Central memory CD8-positive, alpha-beta T cell (primary cell): ENCODE data around the gene POU4F3.
"Not testable (repeated sequence)": the region's sequence is repeated elsewhere in the genome, so short reads cannot be mapped to it uniquely, and the experiment has no call there.

ENCODE experiments used
- ATAC-seq: fragments of 150-1000 bp; cut with Tn5 transposase; replicated peaks from 2 replicates; pipeline ENCODE4 v1.10.0; 2022; ENCODE audit warnings: mild to moderate bottlenecking, moderate FRiP score, moderate number of reproducible peaks; ENCODE audit not compliant: poor library complexity, severe bottlenecking; ENCODE audit errors: extremely low read depth
- DNase-seq, 2 donors: peaks; one replicate each; pipeline ENCODE4 v3.0.0; 2021; ENCODE audit warnings: low spot score in 2 of 2
- H3K27ac Mint-ChIP-seq: one replicate; pipeline ENCODE4 v1.8.0; 2022; ENCODE audit warnings: low read depth, mild to moderate bottlenecking, moderate library complexity, mixed read lengths
- H3K27me3 Mint-ChIP-seq: one replicate; pipeline ENCODE4 v1.8.0; 2022; ENCODE audit warnings: mixed read lengths
- H3K36me3 Mint-ChIP-seq: one replicate; pipeline ENCODE4 v1.8.0; 2022; ENCODE audit warnings: mild to moderate bottlenecking, moderate library complexity, mixed read lengths; ENCODE audit not compliant: insufficient read depth
- H3K4me1 Mint-ChIP-seq: one replicate; pipeline ENCODE4 v1.8.0; 2022; ENCODE audit warnings: mixed read lengths
- H3K4me3 Mint-ChIP-seq: one replicate; pipeline ENCODE4 v1.8.0; 2022; ENCODE audit warnings: mild to moderate bottlenecking, moderate library complexity, mixed read lengths
- H3K9me3 Mint-ChIP-seq: one replicate; pipeline ENCODE4 v1.8.0; 2022; ENCODE audit warnings: mixed read lengths

POU4F3 gene

GRCh38 chr5:146338774-146339714 lies at the start of gene POU4F3:
POU4F3 (plus strand) TSS chr5:146338839; CDS start chr5:146339113, 274 bp downstream.
- Mint-ChIP-seq H3K9me3 (no peaks in the 10 kb centered on the region), H3K4me3 (no peak within 1 kb of the TSS), H3K27ac (no peak within 1 kb of the TSS), H3K36me3 (peaks cover 4% of the 10 kb centered on the region), H3K4me1 (no peaks in the 10 kb centered on the region), H3K27me3 (peaks cover 99% of the 10 kb centered on the region)
- no peak for ATAC-seq
- DNase-seq: no peak

- DNase-seq (no peak), ATAC-seq (no peak)
- Mint-ChIP-seq H3K4me1 (no peaks in the 10 kb centered on the region), H3K4me3 (no peak overlapping the region), H3K9me3 (no peaks in the 10 kb centered on the region), H3K27ac (no peak overlapping the region), H3K36me3 (peaks cover 18% of the 10 kb centered on the region), H3K27me3 (no peaks in the 10 kb centered on the region)
Measured at GRCh38 chr5:146290318-146290717, 48.3 kb upstream of the POU4F3 start.

- no peak overlapping the region for H3K4me3 Mint-ChIP-seq
- no peak for ATAC-seq
- DNase-seq: no peak
- no peaks in the 10 kb centered on the region for H3K9me3 Mint-ChIP-seq
- peaks cover 11% of the 10 kb centered on the region for H3K36me3 Mint-ChIP-seq
- no peaks in the 10 kb centered on the region for H3K4me1 Mint-ChIP-seq
- no peaks in the 10 kb centered on the region for H3K27me3 Mint-ChIP-seq
- no peak overlapping the region for H3K27ac Mint-ChIP-seq
Measured at GRCh38 chr5:146291421-146292074, 47.1 kb upstream of the POU4F3 start.

- no peaks in the 10 kb centered on the region for H3K4me1 Mint-ChIP-seq
- no peak for DNase-seq
Measured at GRCh38 chr5:146296245-146296644, 42.4 kb upstream of the POU4F3 start.

GRCh38 chr5:146298920-146299319 lies 39.7 kb upstream of the POU4F3 start:
- H3K9me3 Mint-ChIP-seq, ATAC-seq, H3K27ac Mint-ChIP-seq, DNase-seq, H3K36me3 Mint-ChIP-seq, H3K4me1 Mint-ChIP-seq, H3K4me3 Mint-ChIP-seq: not testable (repeated sequence)
- peaks cover 11% of the 10 kb centered on the region for H3K27me3 Mint-ChIP-seq

More at GRCh38 chr5:146296245-146296644, 42.4 kb upstream of the POU4F3 start:
- ATAC-seq: no peak
- H3K9me3 Mint-ChIP-seq: no peaks in the 10 kb centered on the region
- no peaks in the 10 kb centered on the region for H3K27me3 Mint-ChIP-seq
- no peak overlapping the region for H3K27ac Mint-ChIP-seq
- no peak overlapping the region for H3K4me3 Mint-ChIP-seq
- H3K36me3 Mint-ChIP-seq: peaks cover 1% of the 10 kb centered on the region

- Mint-ChIP-seq H3K4me1 (no peaks in the 10 kb centered on the region), H3K27ac (no peak overlapping the region), H3K36me3 (no peaks in the 10 kb centered on the region), H3K27me3 (peaks cover 36% of the 10 kb centered on the region), H3K4me3 (no peak overlapping the region), H3K9me3 (no peaks in the 10 kb centered on the region)
- DNase-seq: no peak
- no peak for ATAC-seq
Measured at GRCh38 chr5:146301626-146302025, 37.0 kb upstream of the POU4F3 start.

GRCh38 chr5:146302406-146302805 lies 36.2 kb upstream of the POU4F3 start:
- H3K27ac Mint-ChIP-seq: no peak overlapping the region
- H3K27me3 Mint-ChIP-seq: peaks cover 43% of the 10 kb centered on the region
- no peak overlapping the region for H3K4me3 Mint-ChIP-seq
- ATAC-seq: no peak
- no peaks in the 10 kb centered on the region for H3K36me3 Mint-ChIP-seq
- no peaks in the 10 kb centered on the region for H3K4me1 Mint-ChIP-seq
- no peak for DNase-seq
- no peaks in the 10 kb centered on the region for H3K9me3 Mint-ChIP-seq

GRCh38 chr5:146306838-146307237 lies 31.8 kb upstream of the POU4F3 start:
- Mint-ChIP-seq H3K4me1 (no peaks in the 10 kb centered on the region), H3K27ac (no peak overlapping the region)
- no peak for DNase-seq

GRCh38 chr5:146307796-146308195 lies 30.8 kb upstream of the POU4F3 start:
- H3K27me3 Mint-ChIP-seq: peaks cover 48% of the 10 kb centered on the region
- DNase-seq (no peak), ATAC-seq (no peak)
- H3K36me3 Mint-ChIP-seq: no peaks in the 10 kb centered on the region
- no peak overlapping the region for H3K4me3 Mint-ChIP-seq
- no peaks in the 10 kb centered on the region for H3K4me1 Mint-ChIP-seq
- H3K27ac Mint-ChIP-seq: no peak overlapping the region
- no peaks in the 10 kb centered on the region for H3K9me3 Mint-ChIP-seq

More at GRCh38 chr5:146306838-146307237, 31.8 kb upstream of the POU4F3 start:
- no peak overlapping the region for H3K4me3 Mint-ChIP-seq
- H3K36me3 Mint-ChIP-seq: no peaks in the 10 kb centered on the region
- no peak for ATAC-seq
- H3K9me3 Mint-ChIP-seq: no peaks in the 10 kb centered on the region
- H3K27me3 Mint-ChIP-seq: peaks cover 52% of the 10 kb centered on the region

- peaks cover 2% of the 10 kb centered on the region for H3K36me3 Mint-ChIP-seq
- DNase-seq: no peak
- H3K27ac Mint-ChIP-seq: no peak overlapping the region
- peaks cover 5% of the 10 kb centered on the region for H3K4me1 Mint-ChIP-seq
- H3K27me3 Mint-ChIP-seq: peaks cover 55% of the 10 kb centered on the region
- H3K9me3 Mint-ChIP-seq: no peaks in the 10 kb centered on the region
- no peak overlapping the region for H3K4me3 Mint-ChIP-seq
- no peak for ATAC-seq
Measured at GRCh38 chr5:146310540-146310939, 28.1 kb upstream of the POU4F3 start.

- peaks cover 5% of the 10 kb centered on the region for H3K4me1 Mint-ChIP-seq
- H3K27ac Mint-ChIP-seq: no peak overlapping the region
- no peaks in the 10 kb centered on the region for H3K9me3 Mint-ChIP-seq
- no peak overlapping the region for H3K4me3 Mint-ChIP-seq
- H3K36me3 Mint-ChIP-seq: peaks cover 2% of the 10 kb centered on the region
- H3K27me3 Mint-ChIP-seq: peaks cover 58% of the 10 kb centered on the region
- no peak for DNase-seq
- no peak for ATAC-seq
Measured at GRCh38 chr5:146311278-146311677, 27.4 kb upstream of the POU4F3 start.

GRCh38 chr5:146313027-146313426 lies 25.6 kb upstream of the POU4F3 start:
- Mint-ChIP-seq H3K27me3 (peaks cover 53% of the 10 kb centered on the region), H3K9me3 (no peaks in the 10 kb centered on the region), H3K4me3 (no peak overlapping the region), H3K4me1 (peaks cover 5% of the 10 kb centered on the region), H3K27ac (no peak overlapping the region), H3K36me3 (peaks cover 2% of the 10 kb centered on the region)
- ATAC-seq (no peak), DNase-seq (no peak)

- no peak overlapping the region for H3K4me3 Mint-ChIP-seq
- no peak for DNase-seq
- ATAC-seq: no peak
- no peak overlapping the region for H3K27ac Mint-ChIP-seq
- no peaks in the 10 kb centered on the region for H3K36me3 Mint-ChIP-seq
- H3K9me3 Mint-ChIP-seq: no peaks in the 10 kb centered on the region
- no peaks in the 10 kb centered on the region for H3K4me1 Mint-ChIP-seq
- H3K27me3 Mint-ChIP-seq: peaks cover 8% of the 10 kb centered on the region
Measured at GRCh38 chr5:146321571-146321970, 17.1 kb upstream of the POU4F3 start.
